H9 (cell line): ENCODE measurements around the gene PPP2R3B. TPM values are rescaled to one million over a fixed set of nuclear protein-coding genes. Genes with fewer than 3 reads are reported as not detected.

Experiments
- DNase-seq: peaks from one replicate; pipeline ENCODE4 v3.0.0-alpha.2; 2017
- H2AFZ ChIP-seq: one replicate; pipeline ENCODE4 v1.6.1; 2013; ENCODE audit warnings: mild to moderate bottlenecking, low read length, control low read depth, moderate library complexity
- H2AK5ac ChIP-seq: 2 replicates; pipeline ENCODE4 v1.6.1; 2013; ENCODE audit warnings: low read length, control low read depth, mixed read lengths; ENCODE audit not compliant: insufficient read length
- H2BK120ac ChIP-seq: one replicate; pipeline ENCODE4 v1.6.1; 2013; ENCODE audit warnings: low read depth, mild to moderate bottlenecking, low read length, control low read depth, inconsistent platforms; ENCODE audit not compliant: poor library complexity, severe bottlenecking
- H2BK12ac ChIP-seq: 2 replicates; pipeline ENCODE4 v1.6.1; 2013; ENCODE audit warnings: low read length, control low read depth, mixed read lengths, low read depth; ENCODE audit not compliant: insufficient read length
- H2BK15ac ChIP-seq: 2 replicates; pipeline ENCODE4 v1.6.1; 2013; ENCODE audit warnings: low read depth, low read length, control low read depth
- H2BK20ac ChIP-seq: one replicate; pipeline ENCODE4 v1.6.1; 2013; ENCODE audit warnings: low read depth, mild to moderate bottlenecking, low read length, control low read depth, inconsistent platforms; ENCODE audit not compliant: poor library complexity, severe bottlenecking
- H2BK5ac ChIP-seq: 2 replicates; pipeline ENCODE4 v1.6.1; 2013; ENCODE audit warnings: low read length, control low read depth, mixed read lengths; ENCODE audit not compliant: insufficient read length
- H3K14ac ChIP-seq: 2 replicates; pipeline ENCODE4 v1.6.1; 2013; ENCODE audit warnings: low read length, control low read depth; ENCODE audit not compliant: insufficient read depth
- H3K18ac ChIP-seq: 2 replicates; pipeline ENCODE4 v1.6.1; 2013; ENCODE audit warnings: low read depth, mild to moderate bottlenecking, mixed read lengths, low read length, control low read depth; ENCODE audit not compliant: insufficient read length
- H3K23ac ChIP-seq: 2 replicates; pipeline ENCODE4 v1.6.1; 2013; ENCODE audit warnings: low read length, control low read depth, mixed read lengths, low read depth; ENCODE audit not compliant: insufficient read length
- H3K23me2 ChIP-seq: 2 replicates; pipeline ENCODE4 v1.6.1; 2013; ENCODE audit warnings: low read depth, mild to moderate bottlenecking, mixed read lengths, low read length, control low read depth; ENCODE audit not compliant: insufficient read length, poor library complexity, severe bottlenecking
- H3K27ac ChIP-seq: 2 replicates; pipeline ENCODE4 v1.5.1; 2013; ENCODE audit warnings: low read length, control low read depth, mixed read lengths, low read depth; ENCODE audit not compliant: insufficient read length
- H3K27me3 ChIP-seq: 2 replicates; pipeline ENCODE4 v1.6.1; 2013; ENCODE audit warnings: low read length, control low read depth, inconsistent platforms; ENCODE audit not compliant: insufficient read depth
- H3K4ac ChIP-seq: 2 replicates; pipeline ENCODE4 v1.6.1; 2013; ENCODE audit warnings: low read depth, mild to moderate bottlenecking, control low read depth, inconsistent platforms, low read length, moderate library complexity
- H3K4me1 ChIP-seq: 2 replicates; pipeline ENCODE4 v1.6.1; 2013; ENCODE audit warnings: low read length, control low read depth, inconsistent platforms; ENCODE audit not compliant: insufficient read depth
- H3K4me2 ChIP-seq: 2 replicates; pipeline ENCODE4 v1.6.1; 2013; ENCODE audit warnings: low read length, control low read depth, mixed read lengths; ENCODE audit not compliant: insufficient read length, insufficient read depth
- H3K56ac ChIP-seq: 2 replicates; pipeline ENCODE4 v1.6.1; 2013; ENCODE audit warnings: low read depth, mild to moderate bottlenecking, mixed read lengths, low read length, control low read depth; ENCODE audit not compliant: insufficient read length
- H3K79me1 ChIP-seq: 2 replicates; pipeline ENCODE4 v1.6.1; 2013; ENCODE audit warnings: low read depth, mild to moderate bottlenecking, moderate library complexity, low read length, control low read depth, inconsistent platforms; ENCODE audit not compliant: insufficient read depth, poor library complexity, severe bottlenecking
- H3K79me2 ChIP-seq: 2 replicates; pipeline ENCODE4 v1.6.1; 2013; ENCODE audit warnings: low read length, control low read depth, inconsistent platforms; ENCODE audit not compliant: insufficient read depth
- H3K9ac ChIP-seq: 2 replicates; pipeline ENCODE4 v1.6.1; 2013; ENCODE audit warnings: low read length, control low read depth, mixed read lengths; ENCODE audit not compliant: insufficient read length; ENCODE audit errors: extremely low read depth
- H3K9me3 ChIP-seq: one replicate; pipeline ENCODE4 v1.6.1; 2013; ENCODE audit warnings: low read depth, low read length, inconsistent platforms; ENCODE audit not compliant: control insufficient read depth
- H3T11ph ChIP-seq: one replicate; pipeline ENCODE4 v1.6.1; 2013; ENCODE audit warnings: mild to moderate bottlenecking, low read length, control low read depth, inconsistent platforms
- H4K20me1 ChIP-seq: one replicate; pipeline ENCODE4 v1.6.1; 2013; ENCODE audit not compliant: control insufficient read depth, insufficient read length, insufficient read depth
- H4K5ac ChIP-seq: 2 replicates; pipeline ENCODE4 v1.6.1; 2013; ENCODE audit warnings: low read depth, mild to moderate bottlenecking, mixed read lengths, low read length, control low read depth; ENCODE audit not compliant: insufficient read length
- H4K8ac ChIP-seq: replicated peaks from 2 replicates; pipeline ENCODE4 v1.6.1; 2013; ENCODE audit warnings: low read length, control low read depth, mixed read lengths, low read depth; ENCODE audit not compliant: insufficient read length
- H4K91ac ChIP-seq: 2 replicates; pipeline ENCODE4 v1.6.1; 2013; ENCODE audit warnings: low read depth, mild to moderate bottlenecking, moderate library complexity, mixed read lengths, low read length, control low read depth; ENCODE audit not compliant: insufficient read length
- H3K27ac Mint-ChIP-seq, 3 experiments: 2 replicates in 2 of 3; 3 replicates in 1 of 3; pipeline ENCODE4 v1.8.0; 2020 to 2021; ENCODE audit warnings: mixed read lengths in 3 of 3, mild to moderate bottlenecking in 1 of 3, moderate library complexity in 1 of 3
- H3K27me3 Mint-ChIP-seq: 2 replicates; pipeline ENCODE4 v1.8.0; 2021; ENCODE audit warnings: low read depth, mild to moderate bottlenecking, moderate library complexity, mixed read lengths
- H3K36me3 Mint-ChIP-seq, 3 experiments: 2 replicates in 2 of 3; 3 replicates in 1 of 3; pipeline ENCODE4 v1.8.0; 2020 to 2021; ENCODE audit warnings: low read depth in 3 of 3, mixed read lengths in 3 of 3; ENCODE audit not compliant: insufficient read depth in 1 of 3
- H3K4me1 Mint-ChIP-seq, 2 experiments: 2 replicates each; pipeline ENCODE4 v1.8.0; 2020; ENCODE audit warnings: mixed read lengths in 2 of 2
- H3K4me3 Mint-ChIP-seq, 2 experiments: 2 replicates in 1 of 2; 3 replicates in 1 of 2; pipeline ENCODE4 v1.8.0; 2020 to 2021; ENCODE audit warnings: mild to moderate bottlenecking in 2 of 2, mixed read lengths in 2 of 2, moderate library complexity in 1 of 2
- H3K9me3 Mint-ChIP-seq, 2 experiments: 2 replicates in 1 of 2; 3 replicates in 1 of 2; pipeline ENCODE4 v1.8.0; 2020; ENCODE audit warnings: mild to moderate bottlenecking in 2 of 2, mixed read lengths in 2 of 2, moderate library complexity in 1 of 2
- CTCF ChIP-seq: fragments of 200-600 bp; sonication (generic); conservative IDR thresholded peaks from 3 replicates; pipeline ENCODE4 v1.8.0; 2021; ENCODE audit warnings: antibody characterized with exemption, mild to moderate bottlenecking
- WGBS: extraction: QIAGEN DNeasy Blood & Tissue Kit; methylation state at CpG from one replicate; pipeline ENCODE4 v1.1.7; 2013; ENCODE audit warnings: missing lambda C conversion rate, low lambda C conversion rate, mixed read lengths; ENCODE audit not compliant: insufficient read length; ENCODE audit errors: extremely low coverage; 5-methylcytosine and 5-hydroxymethylcytosine counted together
- total RNA-seq: library from RNA; stranded (reverse); gene quantifications from 2 replicates; pipeline ENCODE4 v1.2.1, GENCODE V29; 2021

The PPP2R3B gene
- total RNA-seq, 1 experiment from 2014 or later = 72.1 TPM

- Histone ChIP-seq H3K4me2 (no peak overlapping the region), H3K4me1 (no peaks in the 10 kb centered on the region), H3K56ac (no peak overlapping the region), H3K23me2 (no peaks in the 10 kb centered on the region), H2BK5ac (no peak overlapping the region), H2AK5ac (no peak overlapping the region), H3K9ac (no peak overlapping the region), H2BK12ac (no peak overlapping the region), H3K79me1 (no peaks in the 10 kb centered on the region), H4K20me1 (no peaks in the 10 kb centered on the region), H2AFZ (no peak overlapping the region), H3K14ac (no peak overlapping the region), H4K5ac (no peak overlapping the region), H3K27ac (no peak overlapping the region), H3K9me3 (no peaks in the 10 kb centered on the region), H3K18ac (no peak overlapping the region), H3K79me2 (no peaks in the 10 kb centered on the region), H3T11ph (no peak overlapping the region), H3K23ac (no peak overlapping the region), H2BK120ac (no peak overlapping the region), H3K4ac (no peak overlapping the region), H2BK20ac (no peak overlapping the region), H2BK15ac (no peak overlapping the region), H4K91ac (no peak overlapping the region), H3K27me3 (no peaks in the 10 kb centered on the region), H4K8ac (no peak overlapping the region)
- H3K4me3 Mint-ChIP-seq = no peak overlapping the region
- no CpG with 5 or more reads among the region's 17 CpGs for WGBS
- peaks cover 24 to 43% (median 37%) of the 10 kb centered on the region in 3 experiments for H3K36me3 Mint-ChIP-seq
- H3K27ac Mint-ChIP-seq = peak overlapping the region in 1 of 3 experiments; percentile 67; a peak in 2 of 7 replicates
- no peak for TF ChIP-seq CTCF
- peaks cover 1 to 3% of the 10 kb centered on the region in 2 experiments; a peak in 3 of 5 replicates for H3K9me3 Mint-ChIP-seq
- H3K27me3 Mint-ChIP-seq = no peaks in the 10 kb centered on the region
- DNase-seq = no peak
- H3K4me1 Mint-ChIP-seq = 0 out of 4 replicates have a peak, but pooled peaks cover 0 to 2% of the 10 kb centered on the region in 2 experiments
Measured at GRCh38 chrX:335758-336155, 51.0 kb downstream of the PPP2R3B start.
